Measurements from ENCODE around the gene DAGLB.
A peak's percentile ranks its signal among the peaks of the same experiment; 100 is the strongest.
"Not testable (repeated sequence)": the region's sequence is repeated elsewhere in the genome, so short reads cannot be mapped to it uniquely, and the experiment has no call there.

The DAGLB gene

GRCh38 chr7:6395898-6396595 lies 51.7 kb downstream of the DAGLB start:
- no peak for DNase-seq

- DNase-seq = no peak
Measured at GRCh38 chr7:6394114-6394513, 53.6 kb downstream of the DAGLB start.

- DNase-seq = no peak
Measured at GRCh38 chr7:6393667-6394056, 54.1 kb downstream of the DAGLB start.

GRCh38 chr7:6392712-6393666 lies 54.8 kb downstream of the DAGLB start:
- no peak for DNase-seq

- no peak for DNase-seq
Measured at GRCh38 chr7:6389728-6390127, 58.0 kb downstream of the DAGLB start.

- DNase-seq = no peak
Measured at GRCh38 chr7:6387734-6388294, 59.9 kb downstream of the DAGLB start.

GRCh38 chr7:6386779-6387178 lies 61.0 kb downstream of the DAGLB start:
- DNase-seq = no peak

GRCh38 chr7:6385909-6386560 lies 61.7 kb downstream of the DAGLB start:
- DNase-seq = no peak

GRCh38 chr7:6385110-6385781 lies 62.5 kb downstream of the DAGLB start:
- peak; percentile 51 for DNase-seq

- no peak for DNase-seq
Measured at GRCh38 chr7:6384327-6384726, 63.4 kb downstream of the DAGLB start.

- DNase-seq = no peak
Measured at GRCh38 chr7:6382817-6383216, 64.9 kb downstream of the DAGLB start.

- DNase-seq = not testable (repeated sequence)
Measured at GRCh38 chr7:6381846-6382245, 65.9 kb downstream of the DAGLB start.

GRCh38 chr7:6380310-6381095 lies 67.3 kb downstream of the DAGLB start:
- no peak for DNase-seq

GRCh38 chr7:6379886-6380285 lies 67.9 kb downstream of the DAGLB start:
- no peak for DNase-seq

- DNase-seq = not testable (repeated sequence)
Measured at GRCh38 chr7:6378556-6378955, 69.2 kb downstream of the DAGLB start.

- no peak for DNase-seq
Measured at GRCh38 chr7:6376820-6377219, 70.9 kb downstream of the DAGLB start.

GRCh38 chr7:6375348-6376101 lies 72.2 kb downstream of the DAGLB start:
- DNase-seq = no peak

- DNase-seq = no peak
Measured at GRCh38 chr7:6367701-6368211, 80.0 kb downstream of the DAGLB start.

- DNase-seq = no peak
Measured at GRCh38 chr7:6365451-6365850, 82.3 kb downstream of the DAGLB start.

- no peak for DNase-seq
Measured at GRCh38 chr7:6360841-6361240, 86.9 kb downstream of the DAGLB start.

- no peak for DNase-seq
Measured at GRCh38 chr7:6359734-6360133, 88.0 kb downstream of the DAGLB start.
